Parathyroid adenoma (tissue), 2 donors: ENCODE results near the gene TMSB4X.
"Not testable (repeated sequence)": the region's sequence is repeated elsewhere in the genome, so short reads cannot be mapped to it uniquely, and the experiment has no call there.

Source experiments
- H2AFZ ChIP-seq: fragments of 300-600 bp; sonication (generic); one replicate; pipeline ENCODE4 v1.7.0; 2017; ENCODE audit warnings: antibody characterized with exemption, mild to moderate bottlenecking
- H3K27ac ChIP-seq: fragments of 300-600 bp; sonication (generic); one replicate; pipeline ENCODE4 v1.7.0; 2017
- H3K27me3 ChIP-seq: fragments of 300-600 bp; sonication (generic); one replicate; pipeline ENCODE4 v1.7.0; 2017; ENCODE audit warnings: low read length; ENCODE audit not compliant: control insufficient read depth, insufficient read depth
- H3K36me3 ChIP-seq: fragments of 300-600 bp; sonication (generic); one replicate; pipeline ENCODE4 v1.7.0; 2017; ENCODE audit warnings: low read length; ENCODE audit not compliant: control insufficient read depth, insufficient read depth
- H3K4me1 ChIP-seq: fragments of 300-600 bp; sonication (generic); one replicate; pipeline ENCODE4 v1.7.0; 2017; ENCODE audit warnings: control low read depth
- H3K4me2 ChIP-seq: fragments of 300-600 bp; sonication (generic); one replicate; pipeline ENCODE4 v1.7.0; 2017; ENCODE audit warnings: low read length
- H3K4me3 ChIP-seq: fragments of 300-600 bp; sonication (generic); one replicate; pipeline ENCODE4 v1.7.0; 2017; ENCODE audit warnings: low read depth, low read length
- H3K79me2 ChIP-seq: fragments of 300-600 bp; sonication (generic); one replicate; pipeline ENCODE4 v1.7.0; 2017; ENCODE audit warnings: control low read depth
- H3K9ac ChIP-seq: fragments of 300-600 bp; sonication (generic); one replicate; pipeline ENCODE4 v1.7.0; 2017; ENCODE audit warnings: mild to moderate bottlenecking
- H3K9me3 ChIP-seq: fragments of 300-600 bp; sonication (generic); one replicate; pipeline ENCODE4 v1.7.0; 2017; ENCODE audit warnings: low read length; ENCODE audit not compliant: control insufficient read depth
- CTCF ChIP-seq: fragments of 300-600 bp; sonication (generic); IDR thresholded peaks from one replicate; pipeline ENCODE4 v1.7.0; 2017; ENCODE audit warnings: antibody characterized with exemption, mild to moderate bottlenecking
- donor health status: primary hyperparathyroidism.

TMSB4X gene

GRCh38 chrX:12958059-12958458 lies 16.9 kb upstream of the TMSB4X start:
- Histone ChIP-seq H3K4me1 (no peaks in the 10 kb centered on the region), H3K4me3 (no peak overlapping the region), H3K27ac (no peak overlapping the region), H3K9ac (no peak overlapping the region), H3K4me2 (no peak overlapping the region), H3K79me2 (no peaks in the 10 kb centered on the region), H3K36me3 (no peaks in the 10 kb centered on the region), H3K9me3 (no peaks in the 10 kb centered on the region), H2AFZ (no peak overlapping the region), H3K27me3 (no peaks in the 10 kb centered on the region)
- no peak for TF ChIP-seq CTCF

GRCh38 chrX:12958461-12958860 lies 16.4 kb upstream of the TMSB4X start:
- no peak overlapping the region for H3K4me3 ChIP-seq
- no peaks in the 10 kb centered on the region for H3K4me1 ChIP-seq
- H3K9ac ChIP-seq: no peak overlapping the region
- H3K4me2 ChIP-seq: no peak overlapping the region
- H3K27me3 ChIP-seq: no peaks in the 10 kb centered on the region
- H3K27ac ChIP-seq: no peak overlapping the region
- H3K79me2 ChIP-seq: no peaks in the 10 kb centered on the region
- no peaks in the 10 kb centered on the region for H3K9me3 ChIP-seq
- no peak for TF ChIP-seq CTCF
- H3K36me3 ChIP-seq: no peaks in the 10 kb centered on the region
- H2AFZ ChIP-seq: no peak overlapping the region

GRCh38 chrX:12961196-12961718 lies 13.7 kb upstream of the TMSB4X start:
- H3K9me3 ChIP-seq: no peaks in the 10 kb centered on the region
- no peak overlapping the region for H2AFZ ChIP-seq
- no peaks in the 10 kb centered on the region for H3K79me2 ChIP-seq
- no peaks in the 10 kb centered on the region for H3K4me1 ChIP-seq
- no peaks in the 10 kb centered on the region for H3K36me3 ChIP-seq
- no peak overlapping the region for H3K4me2 ChIP-seq
- H3K27ac ChIP-seq: no peak overlapping the region
- no peak overlapping the region for H3K9ac ChIP-seq
- no peaks in the 10 kb centered on the region for H3K27me3 ChIP-seq
- no peak for TF ChIP-seq CTCF
- H3K4me3 ChIP-seq: no peak overlapping the region

GRCh38 chrX:12962041-12962504 lies 12.8 kb upstream of the TMSB4X start:
- Histone ChIP-seq H3K4me2 (no peak overlapping the region), H3K4me1 (no peaks in the 10 kb centered on the region), H2AFZ (no peak overlapping the region), H3K27ac (no peak overlapping the region), H3K79me2 (no peaks in the 10 kb centered on the region), H3K36me3 (no peaks in the 10 kb centered on the region), H3K9ac (no peak overlapping the region), H3K27me3 (no peaks in the 10 kb centered on the region), H3K4me3 (no peak overlapping the region), H3K9me3 (no peaks in the 10 kb centered on the region)
- no peak for TF ChIP-seq CTCF

- not testable (repeated sequence) for H3K36me3 ChIP-seq, H2AFZ ChIP-seq, H3K9me3 ChIP-seq, H3K4me1 ChIP-seq, H3K4me2 ChIP-seq, H3K9ac ChIP-seq, H3K4me3 ChIP-seq, H3K27ac ChIP-seq, H3K27me3 ChIP-seq, H3K79me2 ChIP-seq
Measured at GRCh38 chrX:12963210-12963850, 11.6 kb upstream of the TMSB4X start.
